HL-60 (cell line): ENCODE results near the gene MPZL3.

Experiments
- DNase-seq, 2 experiments: peaks; one replicate each; pipeline ENCODE4 v3.0.0-alpha.2; 2010 to 2020; ENCODE audit warnings: low read depth in 1 of 2, low spot score in 1 of 2
- H3K27ac ChIP-seq: fragments of 250-450 bp; sonication (Bioruptor Pico); replicated peaks from 2 replicates; pipeline ENCODE4 v1.5.1; 2020; ENCODE audit warnings: mild to moderate bottlenecking, moderate library complexity
- H3K27me3 ChIP-seq: fragments of 250-450 bp; sonication (Bioruptor Pico); 2 replicates; pipeline ENCODE4 v1.5.1; 2021; ENCODE audit warnings: mild to moderate bottlenecking, moderate library complexity; ENCODE audit not compliant: insufficient read depth, poor library complexity, severe bottlenecking
- H3K4me3 ChIP-seq: replicated peaks from 2 replicates; pipeline ENCODE4 v1.5.1; 2011; ENCODE audit warnings: mild to moderate bottlenecking, control low read depth, low read length; ENCODE audit not compliant: insufficient read depth
- GABPA ChIP-seq: IDR thresholded peaks from 2 replicates; pipeline ENCODE4 v1.6.1; 2012; ENCODE audit warnings: low read depth
- POLR2AphosphoS5 ChIP-seq: IDR thresholded peaks from 2 replicates; pipeline ENCODE4 v1.6.1; 2012; ENCODE audit warnings: low read depth
- SPI1 ChIP-seq: IDR thresholded peaks from 2 replicates; pipeline ENCODE4 v1.6.1; 2012; ENCODE audit warnings: low read depth, mild to moderate bottlenecking, borderline replicate concordance
- TF ChIP-seq, protein P1 (sequence below): IDR thresholded peaks from 2 replicates; pipeline ENCODE4 v1.6.1; 2012; ENCODE audit warnings: low read depth; ENCODE audit not compliant: insufficient replicate concordance
- TF ChIP-seq, protein P2 (sequence below): IDR thresholded peaks from one replicate; pipeline ENCODE4 v1.5.1; 2011; ENCODE audit warnings: low read length, control low read depth, inconsistent platforms; ENCODE audit not compliant: insufficient read depth

The MPZL3 gene

DNA sequence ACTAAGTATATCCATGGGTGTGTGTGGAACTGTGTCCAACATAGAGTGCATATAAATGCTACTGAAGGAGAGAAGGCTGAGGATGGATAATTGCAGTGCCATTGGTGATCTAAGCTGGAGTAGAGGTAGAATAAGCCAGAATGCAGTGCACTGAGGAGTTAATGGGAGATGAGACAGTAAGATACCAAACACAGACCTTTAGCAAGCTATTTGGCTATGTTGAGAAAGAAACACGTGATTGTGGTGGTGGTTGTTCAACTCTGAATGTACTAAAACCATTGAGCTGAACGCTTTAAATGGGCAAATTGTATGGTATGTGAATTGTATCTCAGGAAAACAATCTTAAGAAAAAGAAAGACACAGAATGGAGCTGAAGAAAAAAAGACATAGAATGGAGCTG is 50.2 kb downstream of the MPZL3 start:
- Histone ChIP-seq H3K4me3 (no peak overlapping the region), H3K27me3 (no peaks in the 10 kb centered on the region), H3K27ac (no peak overlapping the region)
- DNase-seq: no peak
- TF ChIP-seq SPI1 (no peak), GABPA (no peak), POLR2AphosphoS5 (no peak)

- no peaks in the 10 kb centered on the region for H3K27me3 ChIP-seq
- no peak overlapping the region for H3K4me3 ChIP-seq
- TF ChIP-seq GABPA (no peak), SPI1 (no peak)
- TF ChIP-seq, protein P1, sequence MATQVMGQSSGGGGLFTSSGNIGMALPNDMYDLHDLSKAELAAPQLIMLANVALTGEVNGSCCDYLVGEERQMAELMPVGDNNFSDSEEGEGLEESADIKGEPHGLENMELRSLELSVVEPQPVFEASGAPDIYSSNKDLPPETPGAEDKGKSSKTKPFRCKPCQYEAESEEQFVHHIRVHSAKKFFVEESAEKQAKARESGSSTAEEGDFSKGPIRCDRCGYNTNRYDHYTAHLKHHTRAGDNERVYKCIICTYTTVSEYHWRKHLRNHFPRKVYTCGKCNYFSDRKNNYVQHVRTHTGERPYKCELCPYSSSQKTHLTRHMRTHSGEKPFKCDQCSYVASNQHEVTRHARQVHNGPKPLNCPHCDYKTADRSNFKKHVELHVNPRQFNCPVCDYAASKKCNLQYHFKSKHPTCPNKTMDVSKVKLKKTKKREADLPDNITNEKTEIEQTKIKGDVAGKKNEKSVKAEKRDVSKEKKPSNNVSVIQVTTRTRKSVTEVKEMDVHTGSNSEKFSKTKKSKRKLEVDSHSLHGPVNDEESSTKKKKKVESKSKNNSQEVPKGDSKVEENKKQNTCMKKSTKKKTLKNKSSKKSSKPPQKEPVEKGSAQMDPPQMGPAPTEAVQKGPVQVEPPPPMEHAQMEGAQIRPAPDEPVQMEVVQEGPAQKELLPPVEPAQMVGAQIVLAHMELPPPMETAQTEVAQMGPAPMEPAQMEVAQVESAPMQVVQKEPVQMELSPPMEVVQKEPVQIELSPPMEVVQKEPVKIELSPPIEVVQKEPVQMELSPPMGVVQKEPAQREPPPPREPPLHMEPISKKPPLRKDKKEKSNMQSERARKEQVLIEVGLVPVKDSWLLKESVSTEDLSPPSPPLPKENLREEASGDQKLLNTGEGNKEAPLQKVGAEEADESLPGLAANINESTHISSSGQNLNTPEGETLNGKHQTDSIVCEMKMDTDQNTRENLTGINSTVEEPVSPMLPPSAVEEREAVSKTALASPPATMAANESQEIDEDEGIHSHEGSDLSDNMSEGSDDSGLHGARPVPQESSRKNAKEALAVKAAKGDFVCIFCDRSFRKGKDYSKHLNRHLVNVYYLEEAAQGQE: no peak
- DNase-seq: no peak
- H3K27ac ChIP-seq: no peak overlapping the region
Observed at GRCh38 chr11:118200901-118201680, 51.1 kb downstream of the MPZL3 start.

DNA sequence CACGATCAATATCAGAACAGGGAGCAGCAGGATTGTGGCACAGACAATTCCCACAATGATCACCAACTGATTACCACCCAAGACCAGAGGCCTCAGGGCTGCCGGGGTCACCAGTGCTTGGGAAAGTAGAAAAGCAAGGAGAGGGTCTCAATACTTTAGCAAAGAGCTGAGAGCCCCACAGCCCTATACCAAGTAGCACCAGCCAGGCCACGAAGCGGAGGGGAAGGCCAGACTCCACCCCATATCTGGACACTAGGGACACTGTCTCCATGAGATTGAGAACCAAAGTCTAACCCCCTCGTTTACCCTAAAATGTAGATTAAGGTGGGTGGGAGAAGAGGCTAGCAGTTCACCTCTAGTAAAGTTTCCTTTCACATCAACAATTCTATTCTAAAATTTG is 51.7 kb downstream of the MPZL3 start:
- Histone ChIP-seq H3K27me3 (no peaks in the 10 kb centered on the region), H3K27ac (no peak overlapping the region), H3K4me3 (no peak overlapping the region)
- TF ChIP-seq, protein P2, sequence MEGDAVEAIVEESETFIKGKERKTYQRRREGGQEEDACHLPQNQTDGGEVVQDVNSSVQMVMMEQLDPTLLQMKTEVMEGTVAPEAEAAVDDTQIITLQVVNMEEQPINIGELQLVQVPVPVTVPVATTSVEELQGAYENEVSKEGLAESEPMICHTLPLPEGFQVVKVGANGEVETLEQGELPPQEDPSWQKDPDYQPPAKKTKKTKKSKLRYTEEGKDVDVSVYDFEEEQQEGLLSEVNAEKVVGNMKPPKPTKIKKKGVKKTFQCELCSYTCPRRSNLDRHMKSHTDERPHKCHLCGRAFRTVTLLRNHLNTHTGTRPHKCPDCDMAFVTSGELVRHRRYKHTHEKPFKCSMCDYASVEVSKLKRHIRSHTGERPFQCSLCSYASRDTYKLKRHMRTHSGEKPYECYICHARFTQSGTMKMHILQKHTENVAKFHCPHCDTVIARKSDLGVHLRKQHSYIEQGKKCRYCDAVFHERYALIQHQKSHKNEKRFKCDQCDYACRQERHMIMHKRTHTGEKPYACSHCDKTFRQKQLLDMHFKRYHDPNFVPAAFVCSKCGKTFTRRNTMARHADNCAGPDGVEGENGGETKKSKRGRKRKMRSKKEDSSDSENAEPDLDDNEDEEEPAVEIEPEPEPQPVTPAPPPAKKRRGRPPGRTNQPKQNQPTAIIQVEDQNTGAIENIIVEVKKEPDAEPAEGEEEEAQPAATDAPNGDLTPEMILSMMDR: no peak
- TF ChIP-seq, protein P1: no peak
- no peak for TF ChIP-seq GABPA
- no peak for TF ChIP-seq POLR2AphosphoS5
- DNase-seq: no peak

DNA sequence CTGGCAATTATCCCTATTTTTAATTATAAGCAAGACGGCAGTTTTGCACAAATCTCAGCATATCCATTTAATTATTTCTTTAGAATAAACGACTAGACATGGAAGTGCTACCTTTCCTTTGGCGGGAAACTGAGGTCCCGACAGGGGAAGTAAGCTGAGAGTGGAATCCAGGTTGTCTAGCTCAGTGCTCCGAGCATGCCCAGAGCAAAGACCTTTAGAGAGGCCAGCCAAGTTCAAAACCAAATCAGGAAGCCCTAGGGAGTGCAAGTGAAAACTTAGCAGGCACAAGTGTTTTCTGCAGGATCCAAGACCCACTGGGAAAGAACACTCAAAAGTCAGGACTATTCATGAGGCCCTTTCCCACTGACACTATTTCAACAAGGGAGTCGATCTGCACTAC is 53.0 kb downstream of the MPZL3 start:
- Histone ChIP-seq H3K27ac (no peak overlapping the region), H3K4me3 (no peak overlapping the region), H3K27me3 (no peaks in the 10 kb centered on the region)
- no peak for DNase-seq
- TF ChIP-seq POLR2AphosphoS5 (no peak), SPI1 (no peak), GABPA (no peak)
- TF ChIP-seq, protein P2: no peak
- TF ChIP-seq, protein P1: no peak
